Measurements from ENCODE around the gene BCOR.

The BCOR gene

DNA sequence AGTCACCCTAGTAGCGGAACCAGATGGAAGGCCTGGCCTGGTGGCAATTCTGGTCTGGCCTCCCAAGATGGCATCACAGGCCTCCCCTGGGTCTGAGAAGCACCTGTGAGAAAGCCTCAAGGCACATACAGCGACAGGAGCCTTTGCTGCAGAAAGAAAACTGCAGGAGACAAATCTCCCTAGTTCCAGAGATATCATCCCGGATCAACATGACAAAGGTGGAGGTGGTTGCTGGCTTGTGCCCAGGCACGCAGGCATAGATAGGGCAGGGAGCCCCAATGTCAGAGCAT is 93.6 kb downstream of the BCOR start:
- ATAC-seq = no peak
- TF ChIP-seq ISL1 (CRISPR knock-in tag; IDR thresholded peaks at IDR 0.05) (no peak), PPARA (CRISPR knock-in tag; IDR thresholded peaks at IDR 0.05; ENCODE audit: borderline replicate concordance) (no peak), RARB (CRISPR knock-in tag; IDR thresholded peaks at IDR 0.05) (no peak), ZNF70 (CRISPR knock-in tag; IDR thresholded peaks at IDR 0.05) (no peak), OSR1 (CRISPR knock-in tag; IDR thresholded peaks at IDR 0.05) (no peak), ZFP3 (CRISPR knock-in tag; IDR thresholded peaks at IDR 0.05) (no peak), SNAI2 (CRISPR knock-in tag; IDR thresholded peaks at IDR 0.05) (no peak), ARNTL (CRISPR knock-in tag; IDR thresholded peaks at IDR 0.05; ENCODE audit: borderline replicate concordance, low read depth) (no peak), ZC3H10 (CRISPR knock-in tag; IDR thresholded peaks at IDR 0.05) (no peak), TOX (CRISPR knock-in tag; IDR thresholded peaks at IDR 0.05; ENCODE audit: borderline replicate concordance) (no peak), TCF4 (CRISPR knock-in tag; IDR thresholded peaks at IDR 0.05; ENCODE audit: borderline replicate concordance) (no peak)
- TF ChIP-seq, protein P1, sequence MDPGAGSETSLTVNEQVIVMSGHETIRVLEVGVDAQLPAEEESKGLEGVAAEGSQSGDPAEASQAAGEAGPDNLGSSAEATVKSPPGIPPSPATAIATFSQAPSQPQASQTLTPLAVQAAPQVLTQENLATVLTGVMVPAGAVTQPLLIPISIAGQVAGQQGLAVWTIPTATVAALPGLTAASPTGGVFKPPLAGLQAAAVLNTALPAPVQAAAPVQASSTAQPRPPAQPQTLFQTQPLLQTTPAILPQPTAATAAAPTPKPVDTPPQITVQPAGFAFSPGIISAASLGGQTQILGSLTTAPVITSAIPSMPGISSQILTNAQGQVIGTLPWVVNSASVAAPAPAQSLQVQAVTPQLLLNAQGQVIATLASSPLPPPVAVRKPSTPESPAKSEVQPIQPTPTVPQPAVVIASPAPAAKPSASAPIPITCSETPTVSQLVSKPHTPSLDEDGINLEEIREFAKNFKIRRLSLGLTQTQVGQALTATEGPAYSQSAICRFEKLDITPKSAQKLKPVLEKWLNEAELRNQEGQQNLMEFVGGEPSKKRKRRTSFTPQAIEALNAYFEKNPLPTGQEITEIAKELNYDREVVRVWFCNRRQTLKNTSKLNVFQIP (CRISPR knock-in tag; IDR thresholded peaks at IDR 0.05; ENCODE audit: borderline replicate concordance, low read depth) = no peak
- TF ChIP-seq, protein P2, sequence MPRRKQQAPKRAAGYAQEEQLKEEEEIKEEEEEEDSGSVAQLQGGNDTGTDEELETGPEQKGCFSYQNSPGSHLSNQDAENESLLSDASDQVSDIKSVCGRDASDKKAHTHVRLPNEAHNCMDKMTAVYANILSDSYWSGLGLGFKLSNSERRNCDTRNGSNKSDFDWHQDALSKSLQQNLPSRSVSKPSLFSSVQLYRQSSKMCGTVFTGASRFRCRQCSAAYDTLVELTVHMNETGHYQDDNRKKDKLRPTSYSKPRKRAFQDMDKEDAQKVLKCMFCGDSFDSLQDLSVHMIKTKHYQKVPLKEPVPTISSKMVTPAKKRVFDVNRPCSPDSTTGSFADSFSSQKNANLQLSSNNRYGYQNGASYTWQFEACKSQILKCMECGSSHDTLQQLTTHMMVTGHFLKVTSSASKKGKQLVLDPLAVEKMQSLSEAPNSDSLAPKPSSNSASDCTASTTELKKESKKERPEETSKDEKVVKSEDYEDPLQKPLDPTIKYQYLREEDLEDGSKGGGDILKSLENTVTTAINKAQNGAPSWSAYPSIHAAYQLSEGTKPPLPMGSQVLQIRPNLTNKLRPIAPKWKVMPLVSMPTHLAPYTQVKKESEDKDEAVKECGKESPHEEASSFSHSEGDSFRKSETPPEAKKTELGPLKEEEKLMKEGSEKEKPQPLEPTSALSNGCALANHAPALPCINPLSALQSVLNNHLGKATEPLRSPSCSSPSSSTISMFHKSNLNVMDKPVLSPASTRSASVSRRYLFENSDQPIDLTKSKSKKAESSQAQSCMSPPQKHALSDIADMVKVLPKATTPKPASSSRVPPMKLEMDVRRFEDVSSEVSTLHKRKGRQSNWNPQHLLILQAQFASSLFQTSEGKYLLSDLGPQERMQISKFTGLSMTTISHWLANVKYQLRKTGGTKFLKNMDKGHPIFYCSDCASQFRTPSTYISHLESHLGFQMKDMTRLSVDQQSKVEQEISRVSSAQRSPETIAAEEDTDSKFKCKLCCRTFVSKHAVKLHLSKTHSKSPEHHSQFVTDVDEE (CRISPR knock-in tag; IDR thresholded peaks at IDR 0.05) = no peak
- TF ChIP-seq, protein P3, sequence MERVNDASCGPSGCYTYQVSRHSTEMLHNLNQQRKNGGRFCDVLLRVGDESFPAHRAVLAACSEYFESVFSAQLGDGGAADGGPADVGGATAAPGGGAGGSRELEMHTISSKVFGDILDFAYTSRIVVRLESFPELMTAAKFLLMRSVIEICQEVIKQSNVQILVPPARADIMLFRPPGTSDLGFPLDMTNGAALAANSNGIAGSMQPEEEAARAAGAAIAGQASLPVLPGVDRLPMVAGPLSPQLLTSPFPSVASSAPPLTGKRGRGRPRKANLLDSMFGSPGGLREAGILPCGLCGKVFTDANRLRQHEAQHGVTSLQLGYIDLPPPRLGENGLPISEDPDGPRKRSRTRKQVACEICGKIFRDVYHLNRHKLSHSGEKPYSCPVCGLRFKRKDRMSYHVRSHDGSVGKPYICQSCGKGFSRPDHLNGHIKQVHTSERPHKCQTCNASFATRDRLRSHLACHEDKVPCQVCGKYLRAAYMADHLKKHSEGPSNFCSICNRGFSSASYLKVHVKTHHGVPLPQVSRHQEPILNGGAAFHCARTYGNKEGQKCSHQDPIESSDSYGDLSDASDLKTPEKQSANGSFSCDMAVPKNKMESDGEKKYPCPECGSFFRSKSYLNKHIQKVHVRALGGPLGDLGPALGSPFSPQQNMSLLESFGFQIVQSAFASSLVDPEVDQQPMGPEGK (CRISPR knock-in tag; IDR thresholded peaks at IDR 0.05; ENCODE audit: borderline replicate concordance) = no peak
- TF ChIP-seq, protein P4, sequence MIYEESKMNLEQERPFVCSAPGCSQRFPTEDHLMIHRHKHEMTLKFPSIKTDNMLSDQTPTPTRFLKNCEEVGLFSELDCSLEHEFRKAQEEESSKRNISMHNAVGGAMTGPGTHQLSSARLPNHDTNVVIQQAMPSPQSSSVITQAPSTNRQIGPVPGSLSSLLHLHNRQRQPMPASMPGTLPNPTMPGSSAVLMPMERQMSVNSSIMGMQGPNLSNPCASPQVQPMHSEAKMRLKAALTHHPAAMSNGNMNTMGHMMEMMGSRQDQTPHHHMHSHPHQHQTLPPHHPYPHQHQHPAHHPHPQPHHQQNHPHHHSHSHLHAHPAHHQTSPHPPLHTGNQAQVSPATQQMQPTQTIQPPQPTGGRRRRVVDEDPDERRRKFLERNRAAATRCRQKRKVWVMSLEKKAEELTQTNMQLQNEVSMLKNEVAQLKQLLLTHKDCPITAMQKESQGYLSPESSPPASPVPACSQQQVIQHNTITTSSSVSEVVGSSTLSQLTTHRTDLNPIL (CRISPR knock-in tag; IDR thresholded peaks at IDR 0.05; ENCODE audit: low read depth) = no peak
- TF ChIP-seq, protein P5, sequence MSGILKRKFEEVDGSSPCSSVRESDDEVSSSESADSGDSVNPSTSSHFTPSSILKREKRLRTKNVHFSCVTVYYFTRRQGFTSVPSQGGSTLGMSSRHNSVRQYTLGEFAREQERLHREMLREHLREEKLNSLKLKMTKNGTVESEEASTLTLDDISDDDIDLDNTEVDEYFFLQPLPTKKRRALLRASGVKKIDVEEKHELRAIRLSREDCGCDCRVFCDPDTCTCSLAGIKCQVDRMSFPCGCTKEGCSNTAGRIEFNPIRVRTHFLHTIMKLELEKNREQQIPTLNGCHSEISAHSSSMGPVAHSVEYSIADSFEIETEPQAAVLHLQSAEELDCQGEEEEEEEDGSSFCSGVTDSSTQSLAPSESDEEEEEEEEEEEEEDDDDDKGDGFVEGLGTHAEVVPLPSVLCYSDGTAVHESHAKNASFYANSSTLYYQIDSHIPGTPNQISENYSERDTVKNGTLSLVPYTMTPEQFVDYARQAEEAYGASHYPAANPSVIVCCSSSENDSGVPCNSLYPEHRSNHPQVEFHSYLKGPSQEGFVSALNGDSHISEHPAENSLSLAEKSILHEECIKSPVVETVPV (CRISPR knock-in tag; IDR thresholded peaks at IDR 0.05) = no peak

DNA sequence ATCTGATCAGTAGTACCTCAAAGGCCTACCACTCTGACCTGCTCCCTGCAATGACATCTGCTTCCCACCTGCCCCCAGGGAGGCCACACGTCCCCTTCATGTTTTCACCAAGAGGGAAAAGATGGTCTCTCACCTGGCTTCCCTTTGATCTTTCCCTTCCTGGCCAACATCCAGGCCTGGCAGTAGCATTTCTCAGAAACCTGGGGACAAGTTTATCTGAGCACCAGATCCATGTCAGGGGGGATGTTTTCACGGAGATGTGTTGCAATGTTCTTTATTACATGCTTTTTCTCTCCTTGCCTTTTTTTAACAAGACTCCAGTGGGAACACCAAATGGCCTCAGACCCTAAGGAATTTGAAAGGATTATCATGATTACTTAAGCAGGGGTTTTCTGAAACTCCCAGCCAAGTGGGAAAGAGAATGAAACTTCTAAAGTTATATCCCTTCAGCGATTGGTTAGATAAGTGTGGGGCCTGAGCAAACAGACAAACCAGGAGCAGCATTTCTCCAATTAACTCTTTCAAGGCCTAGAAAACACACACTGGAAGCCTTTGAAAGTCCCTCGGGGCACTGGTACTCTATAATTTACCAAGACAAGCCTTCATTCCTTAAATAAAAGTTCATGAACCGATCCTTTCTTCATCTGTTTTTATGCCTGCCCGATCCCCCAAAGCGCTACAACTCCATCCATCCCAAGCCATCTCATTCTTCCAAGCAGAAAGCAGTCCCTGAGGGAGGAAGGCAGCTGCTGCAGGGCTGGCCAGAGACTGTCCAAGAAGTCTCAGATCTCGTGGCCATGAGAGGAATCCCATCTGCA is 94.1 kb downstream of the BCOR start:
- ATAC-seq = no peak
- TF ChIP-seq, protein P5 (CRISPR knock-in tag; IDR thresholded peaks at IDR 0.05) = no peak
- TF ChIP-seq, protein P4 (CRISPR knock-in tag; IDR thresholded peaks at IDR 0.05; ENCODE audit: low read depth) = no peak
- TF ChIP-seq ZC3H10 (CRISPR knock-in tag; IDR thresholded peaks at IDR 0.05) = no peak

Measured in SK-N-SH treated with all-trans-retinoic acid at 6 μM for 48 hours (cell line).